SU-DHL-6 (cell line): ENCODE data around the gene ROR1.

Experiments used
- H2AFZ ChIP-seq: fragments of 200-600 bp; sonication (generic); 2 replicates; pipeline ENCODE4 v1.6.1; 2014; ENCODE audit warnings: low read depth, mild to moderate bottlenecking, moderate library complexity, mixed read lengths, antibody characterized with exemption, low read length; ENCODE audit not compliant: severe bottlenecking
- H3F3A ChIP-seq: fragments of 200-600 bp; shearing (Covaris generic); 2 replicates; pipeline ENCODE4 v1.6.0; 2016; ENCODE audit warnings: antibody characterized with exemption, mild to moderate bottlenecking; ENCODE audit not compliant: insufficient read depth
- H3K27ac ChIP-seq: fragments of 200-600 bp; sonication (generic); 2 replicates; pipeline ENCODE4 v1.5.1; 2016; ENCODE audit warnings: low read depth, mild to moderate bottlenecking, low read length, moderate library complexity, mixed read lengths
- H3K27me3 ChIP-seq: fragments of 200-600 bp; sonication (generic), shearing (Covaris generic); 2 replicates; pipeline ENCODE4 v1.6.0; 2014; ENCODE audit warnings: mild to moderate bottlenecking, low read length
- H3K36me3 ChIP-seq: fragments of 200-600 bp; sonication (generic); 2 replicates; pipeline ENCODE4 v1.6.1; 2014; ENCODE audit warnings: mild to moderate bottlenecking, low read length, mixed read lengths
- H3K4me2 ChIP-seq: fragments of 300-600, 200-600 bp; shearing (Covaris generic), sonication (generic); 2 replicates; pipeline ENCODE4 v1.6.0; 2014; ENCODE audit warnings: low read length, low read depth, mild to moderate bottlenecking; ENCODE audit not compliant: poor library complexity, severe bottlenecking
- H3K4me3 ChIP-seq: fragments of 200-600 bp; sonication (generic); 2 replicates; pipeline ENCODE4 v1.5.1; 2014; ENCODE audit warnings: antibody characterized with exemption, low read length, mild to moderate bottlenecking, mixed read lengths; ENCODE audit not compliant: insufficient read depth, poor library complexity, severe bottlenecking
- H3K79me2 ChIP-seq: fragments of 200-600 bp; sonication (generic); 2 replicates; pipeline ENCODE4 v1.6.1; 2014; ENCODE audit warnings: mild to moderate bottlenecking, low read length, moderate library complexity; ENCODE audit not compliant: insufficient read depth
- H3K9ac ChIP-seq: fragments of 200-600 bp; sonication (generic); 2 replicates; pipeline ENCODE4 v1.7.0; 2014; ENCODE audit warnings: mild to moderate bottlenecking, low read length
- H3K9me2 ChIP-seq: fragments of 200-600 bp; sonication (generic); replicated peaks from 2 replicates; pipeline ENCODE4 v1.6.1; 2014; ENCODE audit warnings: low read length; ENCODE audit not compliant: insufficient read depth
- H3K9me3 ChIP-seq: fragments of 200-600 bp; sonication (generic); 2 replicates; pipeline ENCODE4 v1.6.1; 2014; ENCODE audit warnings: low read length, mixed read lengths; ENCODE audit not compliant: insufficient read depth
- H4K20me1 ChIP-seq: fragments of 200-600 bp; sonication (generic); 2 replicates; pipeline ENCODE4 v1.6.1; 2014; ENCODE audit warnings: low read depth, mild to moderate bottlenecking, antibody characterized with exemption, low read length, moderate library complexity, mixed read lengths
- EZH2phosphoT487 ChIP-seq: fragments of 200-600 bp; sonication (generic), shearing (Covaris generic); conservative IDR thresholded peaks from 2 replicates; pipeline ENCODE4 v1.6.1; 2018; ENCODE audit warnings: mild to moderate bottlenecking, antibody characterized with exemption, low read length, moderate library complexity, mixed read lengths
- TF ChIP-seq, protein P1 (sequence below): fragments of 200-600 bp; sonication (generic); IDR thresholded peaks from one replicate; pipeline ENCODE4 v1.5.1; 2017; ENCODE audit warnings: antibody characterized with exemption, mild to moderate bottlenecking, low read length, moderate library complexity; ENCODE audit not compliant: insufficient read depth, poor library complexity, severe bottlenecking

Gene ROR1

DNA sequence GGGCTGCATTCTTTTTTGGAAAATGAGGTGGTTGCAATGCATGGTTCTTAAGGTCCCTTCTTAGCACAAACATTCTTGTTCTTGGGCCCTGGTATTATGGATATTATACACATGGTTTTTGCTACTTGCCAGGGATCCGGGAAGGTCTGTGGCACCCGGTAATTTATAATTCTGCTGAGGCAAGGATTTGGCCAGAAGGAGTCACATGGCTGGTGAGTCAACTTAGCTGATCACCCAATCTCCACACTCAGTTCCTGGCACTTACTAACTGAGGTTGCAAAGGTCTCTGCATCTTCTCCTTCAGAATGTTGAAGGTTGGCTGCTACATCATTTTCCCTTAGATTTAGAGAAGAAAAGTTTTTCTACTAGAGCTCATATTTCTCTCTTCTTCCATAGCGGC, 112.5 kb downstream of the ROR1 start:
- no peaks in the 10 kb centered on the region for H3K36me3 ChIP-seq

DNA sequence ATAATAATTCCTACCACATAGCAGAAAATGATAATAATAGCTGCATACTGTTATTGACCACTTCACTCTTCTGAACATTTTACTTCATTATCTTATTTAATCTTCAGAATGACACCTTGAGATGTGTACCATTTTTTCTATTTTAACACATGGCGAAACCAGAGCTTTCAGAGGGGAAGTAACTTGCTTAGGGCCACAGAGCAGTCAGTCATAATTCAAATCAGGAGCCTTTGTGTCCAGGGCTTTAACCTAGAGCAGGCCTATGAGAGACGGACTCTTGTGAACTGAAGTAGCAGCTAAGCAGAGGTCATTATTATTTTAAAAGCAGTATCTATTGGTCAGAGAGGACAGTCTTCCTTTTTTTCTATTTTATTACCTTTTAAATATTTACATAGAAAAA, 114.0 kb downstream of the ROR1 start:
- H3K4me2 ChIP-seq = no peak overlapping the region
- H3K79me2 ChIP-seq = no peaks in the 10 kb centered on the region
- H3K4me3 ChIP-seq = no peak overlapping the region
- H3K36me3 ChIP-seq = no peaks in the 10 kb centered on the region
- no peaks in the 10 kb centered on the region for H3K9me3 ChIP-seq
- H3F3A ChIP-seq = no peaks in the 10 kb centered on the region
- no peak for TF ChIP-seq EZH2phosphoT487
- TF ChIP-seq, protein P1, sequence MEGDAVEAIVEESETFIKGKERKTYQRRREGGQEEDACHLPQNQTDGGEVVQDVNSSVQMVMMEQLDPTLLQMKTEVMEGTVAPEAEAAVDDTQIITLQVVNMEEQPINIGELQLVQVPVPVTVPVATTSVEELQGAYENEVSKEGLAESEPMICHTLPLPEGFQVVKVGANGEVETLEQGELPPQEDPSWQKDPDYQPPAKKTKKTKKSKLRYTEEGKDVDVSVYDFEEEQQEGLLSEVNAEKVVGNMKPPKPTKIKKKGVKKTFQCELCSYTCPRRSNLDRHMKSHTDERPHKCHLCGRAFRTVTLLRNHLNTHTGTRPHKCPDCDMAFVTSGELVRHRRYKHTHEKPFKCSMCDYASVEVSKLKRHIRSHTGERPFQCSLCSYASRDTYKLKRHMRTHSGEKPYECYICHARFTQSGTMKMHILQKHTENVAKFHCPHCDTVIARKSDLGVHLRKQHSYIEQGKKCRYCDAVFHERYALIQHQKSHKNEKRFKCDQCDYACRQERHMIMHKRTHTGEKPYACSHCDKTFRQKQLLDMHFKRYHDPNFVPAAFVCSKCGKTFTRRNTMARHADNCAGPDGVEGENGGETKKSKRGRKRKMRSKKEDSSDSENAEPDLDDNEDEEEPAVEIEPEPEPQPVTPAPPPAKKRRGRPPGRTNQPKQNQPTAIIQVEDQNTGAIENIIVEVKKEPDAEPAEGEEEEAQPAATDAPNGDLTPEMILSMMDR = no peak
- no peaks in the 10 kb centered on the region for H3K9me2 ChIP-seq
- H3K27ac ChIP-seq = no peak overlapping the region
- no peak overlapping the region for H3K9ac ChIP-seq
- no peaks in the 10 kb centered on the region for H3K27me3 ChIP-seq
- H2AFZ ChIP-seq = no peak overlapping the region
- H4K20me1 ChIP-seq = no peaks in the 10 kb centered on the region

More for the DNA sequence above, 112.5 kb downstream of the ROR1 start:
- H3K9me2 ChIP-seq = no peaks in the 10 kb centered on the region
- no peak overlapping the region for H3K9ac ChIP-seq
- no peaks in the 10 kb centered on the region for H4K20me1 ChIP-seq
- no peak overlapping the region for H3K4me3 ChIP-seq
- H2AFZ ChIP-seq = no peak overlapping the region
- H3K9me3 ChIP-seq = no peaks in the 10 kb centered on the region
- H3K27me3 ChIP-seq = no peaks in the 10 kb centered on the region
- H3K79me2 ChIP-seq = no peaks in the 10 kb centered on the region
- H3K4me2 ChIP-seq = no peak overlapping the region
- H3F3A ChIP-seq = no peaks in the 10 kb centered on the region
- TF ChIP-seq, protein P1 = no peak
- TF ChIP-seq EZH2phosphoT487 = no peak
- no peak overlapping the region for H3K27ac ChIP-seq

GRCh38 chr1:63888984-63889383, 115.2 kb downstream of the ROR1 start:
- Histone ChIP-seq H3K79me2 (no peaks in the 10 kb centered on the region), H4K20me1 (no peaks in the 10 kb centered on the region), H3K36me3 (no peaks in the 10 kb centered on the region), H3K4me2 (no peak overlapping the region), H3K9me2 (no peaks in the 10 kb centered on the region), H3K27ac (no peak overlapping the region), H3K27me3 (no peaks in the 10 kb centered on the region), H3F3A (no peaks in the 10 kb centered on the region), H3K4me3 (no peak overlapping the region), H2AFZ (no peak overlapping the region), H3K9me3 (no peaks in the 10 kb centered on the region), H3K9ac (no peak overlapping the region)
- no peak for TF ChIP-seq EZH2phosphoT487
- TF ChIP-seq, protein P1 = no peak

DNA sequence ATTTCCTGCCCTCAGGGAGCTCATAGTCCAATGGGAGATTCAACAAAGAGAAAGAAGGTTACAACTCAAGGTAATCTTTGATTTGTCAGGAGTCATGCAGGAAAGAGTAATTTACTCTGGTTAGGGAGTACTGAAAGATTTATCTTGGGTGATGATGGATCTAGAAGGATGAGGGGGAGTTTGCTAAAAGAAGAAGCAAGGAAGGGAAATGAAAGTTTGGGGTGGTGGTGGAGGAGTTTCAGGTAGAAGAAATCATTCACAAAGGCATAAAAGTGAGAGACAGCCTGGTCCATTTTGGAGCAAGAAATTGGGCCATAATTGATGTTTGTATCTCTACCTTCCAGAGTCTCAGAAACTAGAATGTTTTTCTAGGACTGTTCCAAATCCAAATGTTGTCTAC, 116.7 kb downstream of the ROR1 start:
- no peak overlapping the region for H3K9ac ChIP-seq
- H3K27me3 ChIP-seq = no peaks in the 10 kb centered on the region
- H4K20me1 ChIP-seq = no peaks in the 10 kb centered on the region
- H3F3A ChIP-seq = no peaks in the 10 kb centered on the region
- H3K9me3 ChIP-seq = no peaks in the 10 kb centered on the region
- no peak overlapping the region for H3K4me3 ChIP-seq
- H2AFZ ChIP-seq = no peak overlapping the region
- TF ChIP-seq, protein P1 = no peak
- no peak for TF ChIP-seq EZH2phosphoT487
- no peaks in the 10 kb centered on the region for H3K9me2 ChIP-seq
- H3K27ac ChIP-seq = no peak overlapping the region
- no peaks in the 10 kb centered on the region for H3K36me3 ChIP-seq
- no peaks in the 10 kb centered on the region for H3K79me2 ChIP-seq
- no peak overlapping the region for H3K4me2 ChIP-seq
